Measurements from ENCODE around the gene GRM6.

GRM6 gene

DNA sequence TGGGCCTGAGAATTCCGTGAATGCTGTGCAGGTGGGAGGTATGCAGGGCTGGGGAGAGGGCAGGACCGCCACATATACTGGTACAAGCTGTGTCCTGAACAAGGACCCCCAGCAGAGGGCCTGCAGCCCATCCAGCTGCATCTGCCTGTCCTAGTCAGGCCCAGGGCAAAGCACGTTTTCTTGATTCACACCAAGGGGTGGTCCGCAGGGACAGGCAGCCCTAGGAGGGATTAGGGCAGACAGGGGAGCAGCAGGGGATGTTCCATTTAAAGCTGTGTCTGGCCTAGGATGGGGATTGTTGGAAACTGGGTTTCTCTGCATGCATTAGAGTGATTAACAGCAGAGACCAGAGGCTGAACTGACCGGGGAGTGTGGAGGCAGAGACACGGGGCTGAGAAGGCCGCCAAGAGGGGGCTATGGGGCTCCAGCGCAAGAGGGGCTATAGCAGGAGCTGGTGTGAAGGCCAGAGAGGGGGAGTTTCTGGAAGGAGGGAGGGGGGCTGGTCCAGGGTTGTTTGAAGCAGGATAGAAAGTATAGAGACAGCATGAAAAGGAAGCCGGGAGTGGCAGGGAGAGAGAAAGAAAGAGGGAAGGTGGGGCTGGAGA, 2.7 kb downstream of the GRM6 start:
- TF ChIP-seq, protein P1, sequence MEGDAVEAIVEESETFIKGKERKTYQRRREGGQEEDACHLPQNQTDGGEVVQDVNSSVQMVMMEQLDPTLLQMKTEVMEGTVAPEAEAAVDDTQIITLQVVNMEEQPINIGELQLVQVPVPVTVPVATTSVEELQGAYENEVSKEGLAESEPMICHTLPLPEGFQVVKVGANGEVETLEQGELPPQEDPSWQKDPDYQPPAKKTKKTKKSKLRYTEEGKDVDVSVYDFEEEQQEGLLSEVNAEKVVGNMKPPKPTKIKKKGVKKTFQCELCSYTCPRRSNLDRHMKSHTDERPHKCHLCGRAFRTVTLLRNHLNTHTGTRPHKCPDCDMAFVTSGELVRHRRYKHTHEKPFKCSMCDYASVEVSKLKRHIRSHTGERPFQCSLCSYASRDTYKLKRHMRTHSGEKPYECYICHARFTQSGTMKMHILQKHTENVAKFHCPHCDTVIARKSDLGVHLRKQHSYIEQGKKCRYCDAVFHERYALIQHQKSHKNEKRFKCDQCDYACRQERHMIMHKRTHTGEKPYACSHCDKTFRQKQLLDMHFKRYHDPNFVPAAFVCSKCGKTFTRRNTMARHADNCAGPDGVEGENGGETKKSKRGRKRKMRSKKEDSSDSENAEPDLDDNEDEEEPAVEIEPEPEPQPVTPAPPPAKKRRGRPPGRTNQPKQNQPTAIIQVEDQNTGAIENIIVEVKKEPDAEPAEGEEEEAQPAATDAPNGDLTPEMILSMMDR (IDR thresholded peaks at IDR 0.05; ENCODE audit: insufficient read depth, low read depth, low read length, missing control alignments) = no peak
- H3K4me3 ChIP-seq (ENCODE audit: low read depth, low read length) = no peak overlapping the region
- no peak for DNase-seq (ENCODE audit: low read depth)

DNA sequence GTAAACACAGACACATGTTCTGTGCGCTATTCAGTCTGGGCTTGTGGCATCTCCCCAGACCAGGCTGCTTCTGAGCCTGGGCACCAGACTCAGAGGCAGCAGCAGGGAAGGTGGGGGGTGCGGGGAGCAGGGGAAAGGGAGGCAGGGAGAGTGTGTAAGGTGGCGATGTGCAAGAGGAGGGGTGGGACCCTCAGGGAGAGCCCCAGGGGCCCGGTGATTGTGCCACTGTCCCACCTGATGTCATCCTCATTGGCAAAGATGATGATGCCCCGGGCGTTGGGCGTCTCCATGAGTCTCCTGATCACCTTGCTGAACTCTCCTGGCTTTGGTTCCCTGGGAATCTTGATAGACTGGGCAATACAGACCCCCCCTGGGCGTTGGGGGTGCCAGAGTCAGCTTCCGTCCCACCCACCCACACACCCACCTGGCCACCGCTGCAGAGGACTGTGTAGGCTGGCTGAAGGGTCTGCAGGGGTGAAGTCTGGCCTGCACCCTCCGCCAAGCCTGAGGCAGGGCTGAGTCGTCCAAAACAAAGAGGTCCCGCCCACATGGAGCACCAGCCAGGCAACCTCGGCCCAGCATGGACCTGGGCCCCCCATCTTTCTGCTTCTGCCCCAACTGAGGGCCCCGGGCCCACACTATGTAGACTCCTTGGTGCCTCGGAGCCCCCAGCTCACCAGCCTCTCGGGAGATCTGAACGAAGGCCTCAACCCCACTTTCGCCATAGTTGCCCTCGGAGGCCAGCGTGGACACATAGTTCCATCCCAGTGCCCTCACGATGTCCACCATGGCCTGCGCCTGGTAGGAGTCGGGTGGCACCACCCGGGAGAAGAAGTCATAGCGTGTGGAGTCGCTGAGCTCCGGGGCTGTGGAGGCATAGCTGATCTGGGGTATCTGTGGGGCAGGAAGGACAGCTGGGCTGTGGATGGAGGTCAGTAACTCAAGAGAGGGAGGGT, 3.7 kb downstream of the GRM6 start:
- DNase-seq (ENCODE audit: low read depth) = no peak
- TF ChIP-seq, protein P1 (IDR thresholded peaks at IDR 0.05; ENCODE audit: insufficient read depth, low read depth, low read length, missing control alignments) = no peak
- no peak overlapping the region for H3K4me3 ChIP-seq (ENCODE audit: low read depth, low read length)

DNA sequence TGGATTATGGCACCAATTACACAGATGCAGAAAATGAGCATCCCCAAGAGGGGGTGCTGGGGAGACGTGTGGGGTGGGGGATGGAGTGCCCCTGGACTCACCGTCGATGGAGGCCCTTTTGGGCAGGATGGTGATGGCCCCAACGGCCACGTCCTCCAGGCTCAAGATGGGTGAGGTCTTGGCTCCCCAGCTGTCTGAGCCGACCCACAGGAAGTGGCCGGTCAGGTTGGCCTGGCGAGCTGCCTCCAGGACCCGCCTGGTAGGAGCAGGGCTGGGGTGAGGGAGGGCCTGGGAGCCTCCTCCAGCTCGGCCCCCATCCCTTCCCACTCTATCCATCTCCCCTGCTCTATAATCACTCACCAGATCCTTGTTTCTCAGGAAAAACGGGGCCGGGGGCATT, 4.6 kb downstream of the GRM6 start:
- DNase-seq (ENCODE audit: low read depth) = no peak
- no peak overlapping the region for H3K4me3 ChIP-seq (ENCODE audit: low read depth, low read length)
- TF ChIP-seq, protein P1 (IDR thresholded peaks at IDR 0.05; ENCODE audit: insufficient read depth, low read depth, low read length, missing control alignments) = no peak

DNA sequence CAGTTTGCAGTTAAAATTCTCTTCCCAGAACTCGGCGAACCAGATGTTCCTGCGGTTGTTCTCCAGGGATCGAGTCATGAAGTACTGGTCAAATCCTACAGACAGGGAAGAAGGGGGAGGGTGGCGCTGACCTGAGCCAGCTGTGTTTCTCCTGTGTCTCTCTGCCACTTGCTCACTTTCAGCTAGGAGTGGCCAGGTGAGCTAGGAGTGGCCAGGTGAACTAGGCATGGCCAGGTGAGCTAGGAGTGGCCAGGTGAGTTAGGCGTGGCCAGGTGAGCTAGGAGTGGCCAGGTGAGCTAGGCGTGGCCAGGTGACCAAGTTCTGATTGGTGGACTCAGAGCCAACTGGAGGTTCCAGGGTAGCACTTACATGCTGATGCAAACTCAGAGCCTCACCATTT, 5.8 kb downstream of the GRM6 start:
- TF ChIP-seq, protein P1 (IDR thresholded peaks at IDR 0.05; ENCODE audit: insufficient read depth, low read depth, low read length, missing control alignments) = no peak
- no peak for DNase-seq (ENCODE audit: low read depth)
- H3K4me3 ChIP-seq (ENCODE audit: low read depth, low read length) = no peak overlapping the region

DNA sequence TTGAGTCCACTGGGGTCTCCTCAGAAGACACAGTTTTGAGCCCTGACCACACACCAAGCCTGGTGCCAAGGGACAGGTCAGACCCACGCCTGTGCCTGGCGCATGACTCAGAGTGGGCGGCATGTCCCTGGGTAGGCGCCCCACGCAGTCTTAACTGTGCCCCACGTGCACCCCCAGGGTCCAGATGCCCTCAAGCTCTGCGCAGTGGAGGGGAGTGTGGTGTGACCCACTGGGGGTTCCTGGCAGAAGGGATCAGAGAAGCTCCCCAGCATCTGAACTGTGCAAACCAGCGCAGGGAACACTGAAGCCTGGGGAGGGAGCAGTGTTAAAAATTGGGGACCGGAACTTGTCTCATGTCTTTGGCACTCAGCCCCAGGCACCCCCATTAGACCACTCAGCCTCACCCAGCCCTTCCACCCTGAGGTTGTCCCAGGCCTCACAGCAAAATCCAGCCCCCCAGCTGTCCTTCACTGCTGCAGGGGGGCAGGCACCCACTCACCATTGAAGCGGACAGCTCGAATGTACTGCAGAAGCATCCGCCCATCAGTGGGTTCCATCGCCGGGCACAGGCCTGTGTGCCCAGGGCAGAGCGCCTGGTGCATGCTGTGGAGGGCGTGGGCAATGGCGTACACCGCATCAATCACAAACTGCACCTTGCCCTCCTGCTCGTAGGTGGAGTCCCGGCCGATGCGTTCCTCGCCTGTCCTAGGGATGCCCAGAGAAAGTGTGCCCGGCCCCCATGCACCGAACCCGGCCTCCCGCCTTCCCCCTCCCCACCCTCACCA, 6.5 kb downstream of the GRM6 start:
- TF ChIP-seq, protein P1 (IDR thresholded peaks at IDR 0.05; ENCODE audit: insufficient read depth, low read depth, low read length, missing control alignments) = no peak
- no peak overlapping the region for H3K4me3 ChIP-seq (ENCODE audit: low read depth, low read length)
- no peak for DNase-seq (ENCODE audit: low read depth)

DNA sequence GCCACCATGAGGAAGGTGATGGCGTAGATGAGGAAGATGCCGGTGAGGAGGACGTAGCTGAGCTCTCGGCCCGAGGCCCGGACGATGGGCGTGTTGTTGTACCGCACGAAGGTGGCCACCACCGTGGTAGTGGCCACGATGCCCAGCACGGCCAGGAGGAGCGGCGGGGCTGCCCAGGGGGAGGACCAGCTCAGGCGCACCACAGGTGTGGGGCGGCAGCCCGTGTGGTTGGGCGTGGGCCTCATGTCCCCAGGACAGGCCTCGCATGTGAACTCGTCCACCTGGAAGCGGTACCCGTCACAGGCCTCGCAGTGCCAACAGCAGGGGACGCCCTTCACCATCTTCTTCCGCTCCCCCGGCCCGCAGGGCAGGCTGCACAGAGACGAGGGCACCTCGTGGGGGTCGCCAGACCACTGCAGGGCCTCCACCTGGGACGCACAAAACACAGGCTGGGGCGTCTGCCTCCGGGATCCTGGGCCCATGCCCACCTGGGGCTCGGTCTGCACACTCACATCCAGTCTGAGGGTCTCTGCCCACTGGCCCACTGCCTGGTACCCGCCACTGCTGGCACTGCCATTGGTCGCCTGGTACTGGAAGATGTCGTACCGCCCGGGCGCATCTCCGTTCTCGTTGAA, 8.7 kb downstream of the GRM6 start:
- no peak for DNase-seq (ENCODE audit: low read depth)
- no peak overlapping the region for H3K4me3 ChIP-seq (ENCODE audit: low read depth, low read length)
- TF ChIP-seq, protein P1 (IDR thresholded peaks at IDR 0.05; ENCODE audit: insufficient read depth, low read depth, low read length, missing control alignments) = no peak
